ENCODE data around the gene GRIK5. TPM values are rescaled to one million over a fixed set of nuclear protein-coding genes. Genes with fewer than 3 reads are reported as not detected.

GRIK5 gene
- polyA plus RNA-seq, 1 experiment = 0.06 TPM

- no peak for TF ChIP-seq CTCF (IDR thresholded peaks at IDR 0.05; ENCODE audit: insufficient read depth, low read depth, low read length)
- CTCF ChIA-PET = interaction anchor here (2.7 kb wide), 1 partner anchor 34 kb away, joined by 8 read pairs; no protein-coding TSS in a partner anchor
- Histone ChIP-seq H3K4me3 (ENCODE audit: low read depth, low read length) (no peak overlapping the region), H3K27me3 (ENCODE audit: control insufficient read depth, insufficient read depth, low read length) (peaks cover 34% of the 10 kb centered on the region), H3K36me3 (ENCODE audit: control insufficient read depth, insufficient read depth, low read length) (no peaks in the 10 kb centered on the region)
- DNase-seq (ENCODE audit: low read depth) = no peak
- POLR2A ChIA-PET = no interaction called here
These were observed 1.0 kb downstream of the GRIK5 start for GRCh38 chr19:42068756-42069571.

- no peaks in the 10 kb centered on the region for H3K36me3 ChIP-seq (ENCODE audit: control insufficient read depth, insufficient read depth, low read length)
- no peak for DNase-seq (ENCODE audit: low read depth)
- no peak overlapping the region for H3K4me3 ChIP-seq (ENCODE audit: low read depth, low read length)
- ChIA-PET CTCF (interaction anchor here (0.6 to 2.7 kb wide), 2 partner anchors 34 to 372 kb away, joined by 3 to 8 read pairs; no protein-coding TSS in a partner anchor), POLR2A (no interaction called here)
- peaks cover 37% of the 10 kb centered on the region for H3K27me3 ChIP-seq (ENCODE audit: control insufficient read depth, insufficient read depth, low read length)
- no peak for TF ChIP-seq CTCF (IDR thresholded peaks at IDR 0.05; ENCODE audit: insufficient read depth, low read depth, low read length)
These were observed 1.6 kb downstream of the GRIK5 start for GRCh38 chr19:42068361-42068755.

- no peak for DNase-seq (ENCODE audit: low read depth)
- H3K27me3 ChIP-seq (ENCODE audit: control insufficient read depth, insufficient read depth, low read length) = peaks cover 39% of the 10 kb centered on the region
- POLR2A ChIA-PET = no interaction called here
- no peak for TF ChIP-seq CTCF (IDR thresholded peaks at IDR 0.05; ENCODE audit: insufficient read depth, low read depth, low read length)
- H3K36me3 ChIP-seq (ENCODE audit: control insufficient read depth, insufficient read depth, low read length) = no peaks in the 10 kb centered on the region
- no peak overlapping the region for H3K4me3 ChIP-seq (ENCODE audit: low read depth, low read length)
- CTCF ChIA-PET = interaction anchor here (2.7 kb wide), 1 partner anchor 33 kb away, joined by 8 read pairs; no protein-coding TSS in a partner anchor
These were observed 2.6 kb downstream of the GRIK5 start for GRCh38 chr19:42067315-42067888.

- Histone ChIP-seq H3K36me3 (ENCODE audit: control insufficient read depth, insufficient read depth, low read length) (no peaks in the 10 kb centered on the region), H3K4me3 (ENCODE audit: low read depth, low read length) (no peak overlapping the region), H3K27me3 (ENCODE audit: control insufficient read depth, insufficient read depth, low read length) (peaks cover 39% of the 10 kb centered on the region)
- ChIA-PET CTCF (interaction anchor here (2.7 kb wide), 1 partner anchor 32 kb away, joined by 8 read pairs; no protein-coding TSS in a partner anchor), POLR2A (no interaction called here)
- no peak for DNase-seq (ENCODE audit: low read depth)
- TF ChIP-seq CTCF (IDR thresholded peaks at IDR 0.05; ENCODE audit: insufficient read depth, low read depth, low read length) = no peak
These were observed 3.8 kb downstream of the GRIK5 start for GRCh38 chr19:42066075-42066754.

DNA sequence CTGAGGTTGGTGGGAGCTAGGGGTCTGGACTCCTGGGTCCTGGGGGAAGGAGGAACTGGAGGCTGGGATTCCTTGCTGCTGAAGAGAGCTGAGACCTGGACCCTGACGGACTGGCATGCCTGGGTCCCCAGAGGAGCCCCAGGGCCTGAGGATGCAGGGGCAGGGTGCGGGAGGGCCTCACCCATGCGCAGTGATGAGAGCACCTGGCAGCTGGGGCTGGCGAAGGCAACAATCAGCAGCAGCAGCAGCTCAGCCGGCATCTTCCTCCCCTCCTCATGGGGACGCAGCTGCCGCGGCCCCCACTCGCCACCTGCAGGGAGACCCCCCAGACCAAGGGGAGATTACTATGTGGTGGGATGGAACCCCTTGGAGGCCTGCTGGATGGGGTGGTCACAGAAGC is 4.5 kb downstream of the GRIK5 start:
- H3K36me3 ChIP-seq (ENCODE audit: control insufficient read depth, insufficient read depth, low read length) = no peaks in the 10 kb centered on the region
- peaks cover 37% of the 10 kb centered on the region for H3K27me3 ChIP-seq (ENCODE audit: control insufficient read depth, insufficient read depth, low read length)
- no peak overlapping the region for H3K4me3 ChIP-seq (ENCODE audit: low read depth, low read length)
- ChIA-PET POLR2A (no interaction called here), CTCF (interaction anchor here (1.5 kb wide), 1 partner anchor 14 kb away, joined by 3 read pairs; no protein-coding TSS in a partner anchor)
- DNase-seq (ENCODE audit: low read depth) = no peak
- TF ChIP-seq CTCF (IDR thresholded peaks at IDR 0.05; ENCODE audit: insufficient read depth, low read depth, low read length) = no peak

All from BJ (cell line).